Effector CD4-positive, alpha-beta T cell (primary cell): ENCODE results near the gene SDK2.

ENCODE experiments used
- DNase-seq: peaks from one replicate; pipeline ENCODE4 v3.0.0-alpha.2; 2020

Gene SDK2

DNA sequence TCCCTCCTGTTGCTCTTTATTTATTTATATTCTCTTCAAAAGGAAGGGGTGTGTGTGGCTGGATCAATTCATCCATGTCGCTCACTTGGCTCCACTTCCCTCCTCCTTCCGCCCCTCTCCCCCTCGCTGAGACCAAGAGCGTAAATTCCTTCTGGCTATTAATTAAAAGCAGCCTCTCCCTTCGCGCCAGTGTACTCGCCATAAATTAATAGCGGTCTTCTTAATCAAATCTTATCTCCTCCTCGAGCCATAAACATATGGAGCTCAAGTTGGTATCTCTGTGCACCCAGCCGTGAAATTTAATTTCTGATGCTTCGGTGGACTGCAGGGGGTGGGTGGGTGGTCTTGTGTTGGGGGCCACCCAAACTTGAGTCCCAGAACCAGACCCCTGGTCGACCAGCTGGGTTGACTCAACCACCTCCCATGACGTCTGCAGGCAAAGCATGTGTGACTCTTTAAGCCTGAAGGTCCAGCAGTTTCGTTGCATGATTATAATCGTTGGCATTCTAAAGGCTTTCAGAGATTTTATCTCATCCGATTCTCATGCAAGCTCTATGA is 57.9 kb downstream of the SDK2 start:
- no peak for DNase-seq

DNA sequence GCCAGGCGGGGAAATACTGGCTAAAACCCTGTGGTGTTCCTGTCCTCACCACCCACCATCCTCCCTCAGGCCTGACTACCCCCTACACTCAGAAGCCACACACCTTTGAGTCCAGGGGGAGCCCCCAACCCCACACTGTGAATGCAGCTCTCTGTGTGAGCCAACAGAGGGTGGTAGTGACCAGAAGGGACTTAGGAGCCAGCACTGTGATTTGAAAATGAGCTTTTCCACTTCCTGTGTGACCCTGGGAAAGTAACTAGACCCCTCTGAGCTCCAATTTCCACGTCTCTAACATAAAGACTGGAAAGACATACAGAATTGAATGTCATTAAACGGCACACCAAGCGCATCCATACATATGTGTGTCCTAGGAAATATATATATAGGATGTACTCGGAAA is 58.7 kb downstream of the SDK2 start:
- DNase-seq: no peak

DNA sequence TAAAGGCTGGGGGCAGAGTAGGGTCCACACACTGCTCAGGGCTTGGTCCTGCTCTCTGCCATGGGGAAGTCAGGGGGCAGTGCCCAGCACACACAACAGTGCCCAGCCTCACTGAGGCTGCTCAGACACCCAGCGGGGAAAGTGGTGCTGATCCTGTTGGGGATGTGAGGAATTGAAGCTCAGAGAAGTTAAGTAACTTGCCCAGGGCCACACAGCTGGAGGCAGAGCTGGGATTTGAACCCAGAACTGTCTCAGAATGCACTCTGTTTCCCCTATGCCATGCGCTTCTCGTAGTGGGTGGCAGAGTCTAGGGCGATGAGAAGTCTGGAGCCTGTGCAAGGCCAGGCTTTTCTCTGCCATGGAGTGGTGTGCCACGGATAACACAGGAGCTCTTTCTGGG is 59.3 kb downstream of the SDK2 start:
- DNase-seq: no peak

DNA sequence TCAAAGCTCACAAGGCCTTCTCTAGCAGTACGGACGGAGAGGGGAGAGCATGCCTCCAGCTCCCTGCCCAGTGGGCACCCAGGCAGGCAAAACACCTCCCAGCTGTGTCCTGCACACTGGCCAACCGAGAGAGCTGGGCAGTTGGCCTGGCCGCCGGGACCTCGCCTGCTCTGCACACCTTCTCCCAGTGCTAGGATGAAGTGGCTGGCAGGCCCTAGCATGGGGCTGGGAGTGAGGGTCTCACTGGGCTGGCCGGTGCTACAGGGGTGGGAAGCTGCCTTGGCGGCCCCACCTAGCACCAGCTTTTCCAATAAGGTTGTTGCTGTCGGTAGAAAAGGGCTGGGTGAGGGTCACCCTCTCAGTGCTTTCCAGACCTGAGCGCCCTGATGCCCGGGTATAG is 60.2 kb downstream of the SDK2 start:
- DNase-seq: no peak

DNA sequence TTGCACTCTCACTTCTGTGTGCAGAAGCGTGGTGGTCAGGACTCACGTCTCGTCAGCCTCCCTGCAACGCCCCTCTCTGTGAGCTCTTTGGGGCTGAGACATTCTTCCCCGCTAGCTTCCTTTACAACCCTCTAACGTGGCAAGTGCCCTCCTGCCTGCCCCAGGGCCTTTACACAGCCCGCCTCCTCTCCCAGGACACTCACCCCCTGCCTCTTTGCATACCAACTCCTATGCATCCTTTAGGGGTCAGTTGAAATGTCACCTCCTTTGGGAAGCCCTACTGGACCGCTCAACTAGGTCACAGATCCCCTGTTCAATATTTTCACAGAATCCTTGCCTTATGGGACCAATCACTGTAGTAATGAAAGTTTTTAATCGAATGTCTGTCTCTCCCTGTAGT is 61.4 kb downstream of the SDK2 start:
- DNase-seq: no peak

DNA sequence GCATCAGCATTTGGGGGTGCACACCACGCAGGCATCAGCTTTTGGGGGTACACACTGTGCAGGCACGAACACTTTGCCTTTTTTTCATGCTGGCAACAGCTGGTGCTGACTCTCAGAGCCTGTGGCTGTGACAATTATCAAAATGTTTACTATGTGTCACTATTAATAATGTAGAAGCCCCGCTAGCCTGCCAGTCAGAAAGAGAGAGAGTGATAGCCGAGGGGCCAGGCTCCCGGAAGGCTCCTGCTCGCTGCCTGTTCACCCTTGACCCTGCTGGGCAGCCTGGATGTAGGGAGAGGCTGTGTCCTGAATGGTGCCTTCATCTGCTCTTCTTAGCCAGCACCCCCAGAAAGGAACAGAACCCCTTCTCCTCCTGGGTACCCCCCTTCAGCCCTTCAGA is 61.9 kb downstream of the SDK2 start:
- DNase-seq: no peak

DNA sequence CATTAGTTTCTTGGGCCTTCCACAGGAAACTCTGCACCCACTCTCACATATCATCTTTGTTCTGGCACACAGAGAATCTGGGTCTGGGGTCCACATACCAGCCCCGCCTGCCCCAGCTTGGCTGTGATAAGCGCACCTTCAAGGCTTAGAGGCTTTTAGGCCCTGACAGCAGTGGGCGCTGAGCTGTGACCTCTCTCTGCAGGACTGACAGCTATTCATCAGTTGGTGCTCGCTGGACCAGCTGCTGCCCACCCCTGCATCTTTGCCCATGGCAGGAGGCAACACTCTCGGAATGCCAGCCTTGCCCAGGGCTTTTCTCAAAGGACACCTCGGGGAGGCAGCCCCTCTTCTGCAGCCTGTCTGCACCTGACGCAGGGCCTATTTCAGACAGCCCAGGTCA is 62.9 kb downstream of the SDK2 start:
- DNase-seq: no peak

DNA sequence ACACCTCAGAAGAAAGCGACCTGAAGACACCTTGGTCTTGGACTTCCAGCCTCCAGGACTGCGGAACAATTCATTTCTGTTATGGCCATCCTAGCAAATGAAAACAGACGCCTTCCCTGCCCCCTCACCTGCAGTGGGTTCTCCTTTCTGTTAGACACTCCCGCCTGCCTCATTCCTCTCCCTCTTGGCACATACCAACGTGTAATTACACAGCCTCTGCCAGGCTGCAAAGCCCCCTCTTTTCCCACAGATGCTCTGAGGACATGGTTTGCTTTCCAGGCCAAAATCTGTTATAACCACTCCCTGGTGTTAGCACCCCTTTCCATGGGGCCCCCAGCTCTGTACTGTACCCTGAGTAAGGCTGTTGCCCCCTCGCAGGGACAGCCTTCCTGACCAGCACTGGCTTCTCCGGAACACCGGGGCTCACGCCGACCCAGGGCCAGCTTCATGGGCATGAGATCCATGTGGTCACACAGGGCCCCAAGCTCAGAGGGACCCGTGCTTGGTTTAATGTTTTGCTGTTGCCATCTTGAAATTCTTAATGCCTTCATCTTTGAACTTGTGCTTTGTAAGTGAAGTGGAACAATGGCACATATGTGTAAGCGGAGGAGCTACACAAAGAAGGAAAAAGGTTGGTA is 64.1 kb downstream of the SDK2 start:
- no peak for DNase-seq

DNA sequence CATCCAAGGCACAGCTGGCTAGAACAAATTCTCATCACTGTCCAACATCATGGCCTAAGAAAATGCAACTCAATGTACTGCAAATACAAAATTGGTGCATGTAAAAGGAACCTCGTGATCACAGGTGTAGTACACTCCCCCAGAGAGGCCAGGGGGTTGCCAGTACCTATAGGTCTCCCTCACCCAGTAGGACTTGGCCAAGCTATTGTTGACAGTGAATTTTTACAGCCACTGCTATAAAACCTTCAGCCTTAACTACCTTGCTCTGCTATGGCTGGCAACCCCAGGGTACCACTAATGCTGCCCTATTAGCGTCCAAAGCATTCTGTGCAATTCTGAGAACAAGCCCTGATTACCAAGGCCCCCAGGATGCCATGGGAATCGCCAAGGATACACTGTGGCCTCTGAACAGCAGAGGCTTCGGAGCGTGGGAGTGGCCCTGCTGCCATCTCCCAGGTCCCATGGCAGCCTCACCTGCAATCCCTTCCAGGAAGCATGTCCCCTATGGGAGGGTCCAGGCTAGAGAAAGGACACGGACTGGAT is 67.6 kb downstream of the SDK2 start:
- DNase-seq: no peak

DNA sequence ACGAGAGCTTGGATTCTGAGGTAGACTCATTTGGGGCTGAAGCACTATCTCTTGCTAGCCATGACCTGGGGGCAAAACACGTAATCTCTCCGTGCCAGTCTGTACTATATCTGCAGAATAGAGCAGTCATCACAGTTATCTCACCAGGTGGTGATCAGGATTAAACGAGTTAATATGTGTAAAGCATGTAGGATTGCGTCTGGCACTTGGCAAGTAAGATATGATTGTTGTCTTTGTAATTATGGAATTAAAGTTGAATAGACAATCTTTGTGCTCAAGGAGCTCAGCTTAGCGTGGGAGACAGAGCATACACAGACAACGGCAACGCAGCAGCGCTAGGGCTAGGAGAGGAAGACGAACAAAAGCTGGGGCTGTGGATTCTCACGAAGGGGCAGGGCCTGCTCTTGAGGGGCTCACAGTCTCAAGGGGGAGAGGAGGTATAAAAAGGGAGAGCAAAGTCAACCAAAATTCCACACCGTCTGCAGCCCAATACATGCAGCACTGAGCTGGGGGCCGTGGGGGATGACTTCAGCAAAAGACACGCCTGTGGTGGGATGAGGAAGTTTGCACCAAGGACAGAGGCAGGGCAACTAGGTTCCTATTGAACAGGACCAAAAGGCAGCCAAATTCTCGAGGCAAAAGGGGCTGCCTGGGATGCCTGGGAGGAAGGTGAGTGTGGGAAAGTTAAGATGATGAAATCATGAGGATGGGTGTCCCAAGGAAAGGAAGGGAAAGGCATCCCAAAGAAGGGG is 68.6 kb downstream of the SDK2 start:
- DNase-seq: no peak

DNA sequence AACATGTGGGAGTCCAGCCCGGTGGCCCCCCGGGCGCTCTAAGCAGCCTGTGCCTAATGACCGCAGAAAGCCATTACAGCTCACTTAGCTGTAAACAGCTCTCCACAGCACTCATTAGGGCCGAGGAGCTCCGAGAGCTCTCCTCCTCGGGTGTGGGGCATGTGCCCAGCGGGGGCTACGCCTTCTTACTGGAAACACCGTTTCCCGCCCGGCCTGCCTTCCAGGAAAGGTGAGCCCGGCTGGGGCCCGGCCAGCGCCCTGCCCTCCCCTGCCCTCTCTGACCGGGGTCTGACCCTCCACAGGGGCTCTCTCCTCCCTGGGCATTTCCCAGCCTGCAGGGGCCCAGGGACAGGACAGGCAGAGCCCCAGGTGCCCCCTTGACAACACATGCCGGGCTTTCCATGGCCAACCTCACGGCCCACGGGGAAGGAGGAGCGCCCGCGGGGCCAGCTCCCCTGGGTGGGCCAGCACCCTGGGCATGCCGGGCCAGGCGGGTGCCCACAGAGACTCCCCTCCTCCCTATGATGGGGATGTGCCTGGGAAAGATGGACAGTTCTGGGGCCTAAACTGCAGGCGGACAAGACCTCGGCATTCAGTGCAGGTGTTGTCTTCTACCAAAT is 72.6 kb downstream of the SDK2 start:
- DNase-seq: no peak

DNA sequence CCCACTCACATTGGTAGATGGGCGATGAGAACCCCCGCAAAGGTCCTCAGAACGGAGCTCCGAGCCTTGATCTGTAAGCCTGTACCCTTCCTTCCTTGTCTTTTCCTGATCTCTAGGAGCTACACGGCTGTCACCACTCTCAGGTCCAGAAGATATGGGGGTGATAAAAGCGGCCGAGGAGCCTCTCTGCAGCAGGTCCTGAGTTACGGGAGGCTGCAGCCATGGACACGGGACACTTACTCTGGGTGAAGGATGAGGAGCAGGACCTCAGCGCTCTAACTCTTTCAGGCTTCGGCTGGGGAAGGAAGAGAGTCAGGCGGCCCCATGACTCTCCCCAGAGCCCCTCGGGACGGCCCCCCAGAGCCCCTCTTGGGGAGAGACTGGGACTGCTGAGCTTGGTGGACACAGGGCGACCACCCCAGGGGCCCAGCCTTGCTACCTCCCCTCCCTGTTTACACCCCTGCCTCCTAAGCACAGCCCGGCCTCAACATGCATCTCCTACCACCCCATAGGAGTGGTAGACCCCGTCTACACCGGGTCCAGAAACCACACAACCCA is 74.4 kb downstream of the SDK2 start:
- DNase-seq: no peak

DNA sequence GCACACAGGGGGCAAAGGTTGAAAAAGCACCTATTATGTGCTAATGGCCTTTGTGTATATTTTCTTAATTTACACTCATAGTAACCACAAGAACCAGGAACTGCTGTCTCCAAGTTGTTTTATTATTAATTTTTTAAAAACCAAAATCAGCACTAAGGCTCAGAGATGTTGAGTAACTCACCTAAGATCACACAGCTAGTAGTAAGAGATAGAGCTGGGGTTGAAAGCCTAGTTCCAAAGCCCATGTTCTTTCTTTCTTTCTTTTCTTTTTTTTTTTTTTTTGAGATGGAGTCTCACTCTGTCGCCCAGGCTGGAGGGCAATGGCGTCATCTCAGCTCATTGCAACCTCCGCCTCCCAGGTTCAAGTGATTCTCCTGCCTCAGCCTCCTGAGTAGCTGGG is 75.3 kb downstream of the SDK2 start:
- DNase-seq: no peak

DNA sequence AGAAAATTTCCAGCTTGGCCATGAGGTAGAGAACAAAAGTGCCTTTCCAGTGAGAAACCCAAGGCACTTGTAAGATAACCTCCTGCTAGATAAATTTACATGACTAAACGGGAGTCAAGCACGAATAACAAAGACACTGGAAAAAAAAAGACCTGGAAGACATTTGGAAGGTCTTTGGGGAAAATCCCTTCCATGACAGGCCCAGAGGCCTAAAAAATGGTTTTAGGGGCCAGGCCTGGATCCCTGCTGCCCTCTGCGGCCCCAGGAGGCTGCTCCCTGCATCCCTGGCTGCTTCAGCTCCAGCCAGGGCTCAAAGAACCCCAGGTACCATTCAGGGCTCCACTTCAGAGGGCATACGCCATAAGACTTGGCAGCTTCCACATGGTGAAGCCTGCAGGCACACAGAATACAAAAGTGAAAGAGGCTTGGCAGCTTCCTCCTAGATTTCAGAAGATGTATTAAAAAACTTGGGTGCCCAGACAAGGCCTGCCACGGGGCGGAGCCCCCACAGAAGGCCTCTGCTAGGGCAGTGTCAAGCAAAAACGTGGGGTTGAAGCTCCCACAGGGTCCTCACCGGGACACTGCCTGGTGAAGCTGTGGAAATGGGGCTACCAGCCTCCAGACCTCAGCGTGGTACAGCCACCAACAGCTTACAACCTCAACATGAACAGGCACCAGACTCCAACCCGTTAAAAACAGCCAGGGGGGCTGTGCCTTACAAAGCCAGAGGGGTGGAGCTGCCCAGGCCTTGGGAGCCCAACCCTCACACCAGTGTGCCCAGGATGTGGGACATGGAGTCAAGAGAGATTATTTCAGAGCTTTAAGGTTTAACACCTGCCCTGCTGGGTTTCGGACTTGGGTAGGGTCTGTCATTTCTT is 77.1 kb downstream of the SDK2 start:
- DNase-seq: no peak

DNA sequence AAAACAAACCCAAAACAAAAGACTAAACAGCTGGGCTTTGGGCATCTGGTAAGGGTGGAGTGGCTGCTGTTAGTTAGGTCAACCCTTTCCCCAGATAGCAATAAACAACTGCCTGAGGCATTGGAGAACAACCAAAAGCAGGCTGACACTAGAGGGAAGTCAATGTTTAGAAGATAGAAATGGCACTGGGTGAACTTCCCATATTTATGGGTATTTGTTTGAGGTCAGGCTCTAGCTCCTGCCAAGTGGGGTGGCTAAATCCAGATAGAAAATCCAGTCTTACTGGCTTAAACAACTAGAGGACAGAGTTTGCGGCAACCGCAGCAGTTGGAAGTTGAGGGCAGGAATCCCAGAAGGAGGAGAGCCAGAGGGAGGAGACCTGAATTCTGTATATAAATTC is 79.4 kb downstream of the SDK2 start:
- DNase-seq: no peak

DNA sequence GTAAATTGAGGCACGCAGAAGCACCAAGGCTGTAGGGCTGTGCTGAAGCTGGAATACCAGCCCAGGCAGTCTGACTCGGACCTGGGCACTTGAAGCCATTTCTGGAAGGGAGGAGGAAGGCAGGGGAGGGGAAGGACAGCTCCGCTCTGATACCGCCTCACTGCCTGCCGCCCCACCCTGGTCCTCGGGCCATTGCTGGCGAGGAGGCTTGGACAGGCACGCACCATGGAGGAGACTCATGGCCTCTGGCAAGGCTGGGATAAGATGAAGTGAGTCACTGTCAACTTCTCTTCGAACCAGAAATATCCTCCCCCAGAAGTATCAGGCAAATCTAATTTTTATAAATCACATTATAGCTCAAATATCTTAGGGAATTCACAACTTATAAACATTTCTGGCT is 81.3 kb downstream of the SDK2 start:
- no peak for DNase-seq

DNA sequence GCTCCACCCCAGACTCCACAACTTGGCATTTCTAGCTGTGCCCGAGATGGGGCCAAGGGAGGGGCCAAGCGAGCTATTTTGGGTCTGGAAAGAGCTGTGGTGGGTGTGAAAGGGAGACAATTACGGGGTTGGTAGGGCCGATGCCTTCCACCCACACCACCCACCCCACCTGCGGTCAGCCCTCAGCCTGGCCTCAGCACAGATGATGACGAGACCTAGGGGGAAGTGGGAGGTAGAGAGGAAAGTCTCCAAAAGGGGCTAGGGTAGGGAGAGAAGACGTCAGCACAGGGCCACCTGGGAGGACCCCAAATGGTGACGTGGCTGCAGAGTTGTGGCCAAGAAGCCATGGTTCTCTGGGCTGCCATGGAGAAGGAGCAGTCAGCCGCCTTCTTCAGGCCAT is 83.1 kb downstream of the SDK2 start:
- no peak for DNase-seq

DNA sequence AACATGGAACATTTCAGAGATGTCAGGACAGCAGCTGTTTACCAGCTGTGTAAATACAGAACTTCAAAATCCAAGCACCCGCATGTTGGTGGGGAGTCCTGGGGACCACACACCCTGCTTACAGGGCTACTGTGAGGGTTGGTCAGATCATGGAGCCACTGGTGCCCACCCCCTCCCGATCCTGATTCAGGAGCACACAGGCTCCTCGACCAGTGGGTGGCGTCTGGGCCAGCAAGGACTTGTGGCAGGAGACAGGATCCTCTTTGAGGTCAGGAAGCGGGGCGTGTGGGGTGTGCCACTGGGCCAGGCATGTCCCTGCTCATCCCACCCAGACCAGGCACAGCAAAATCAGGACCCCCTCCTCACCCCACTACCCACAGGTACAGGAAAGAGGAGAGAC is 83.6 kb downstream of the SDK2 start:
- no peak for DNase-seq

DNA sequence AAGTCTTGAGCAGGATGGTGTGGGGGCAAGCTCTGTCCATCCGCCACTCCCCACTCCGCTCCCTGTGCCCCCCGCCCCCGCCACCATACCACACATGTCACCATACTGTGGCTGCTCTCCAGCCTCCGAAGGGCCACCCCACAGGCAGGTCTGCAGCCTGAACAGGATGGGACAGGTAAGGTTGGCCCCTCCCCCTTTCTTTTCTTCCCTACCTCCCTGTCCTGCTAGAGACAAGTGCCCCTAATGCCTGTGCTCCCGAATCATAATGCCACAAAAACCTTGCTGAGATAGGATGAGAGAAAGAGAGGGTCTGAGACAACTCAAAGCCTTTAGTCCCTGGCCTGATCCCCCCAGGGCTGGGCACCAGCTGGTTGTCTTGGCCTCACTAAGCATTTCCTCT is 84.7 kb downstream of the SDK2 start:
- DNase-seq: no peak

DNA sequence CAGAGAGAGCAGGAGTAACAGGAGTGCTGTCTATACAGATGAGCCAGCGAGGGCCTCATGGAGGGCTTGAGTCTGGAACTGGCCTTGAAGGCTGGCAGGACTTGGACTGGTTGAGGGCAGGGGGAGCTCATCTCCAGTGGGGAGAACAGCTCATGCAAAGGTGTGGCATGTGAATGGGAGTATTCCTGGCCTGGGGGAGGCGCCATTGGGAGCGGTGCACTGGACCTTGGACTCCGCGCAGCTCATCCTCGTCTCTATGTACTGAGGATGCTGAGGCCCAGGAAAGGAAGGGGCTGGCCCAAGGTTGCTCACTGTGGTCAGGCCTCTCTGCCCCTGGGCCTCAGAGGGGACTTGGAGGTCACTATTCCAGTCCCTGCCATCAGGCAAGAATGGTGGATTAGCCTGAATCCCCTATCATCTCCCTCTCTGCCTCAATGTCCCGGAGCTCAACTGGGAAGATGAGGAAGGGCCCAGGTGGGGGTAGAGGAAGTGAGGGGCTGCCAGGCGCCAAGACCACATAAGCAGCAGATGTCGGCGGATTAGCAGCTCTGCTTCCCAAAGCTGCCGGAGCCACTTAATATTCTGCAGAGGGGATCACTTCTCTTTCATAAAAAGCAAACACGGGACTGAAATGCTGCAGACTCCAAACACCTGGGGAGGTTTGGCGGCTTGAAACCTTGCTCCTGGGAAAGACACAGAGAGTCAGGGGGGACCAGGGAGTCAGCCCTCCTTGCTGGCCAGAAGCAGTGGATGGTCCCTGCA is 88.9 kb downstream of the SDK2 start:
- DNase-seq: no peak

DNA sequence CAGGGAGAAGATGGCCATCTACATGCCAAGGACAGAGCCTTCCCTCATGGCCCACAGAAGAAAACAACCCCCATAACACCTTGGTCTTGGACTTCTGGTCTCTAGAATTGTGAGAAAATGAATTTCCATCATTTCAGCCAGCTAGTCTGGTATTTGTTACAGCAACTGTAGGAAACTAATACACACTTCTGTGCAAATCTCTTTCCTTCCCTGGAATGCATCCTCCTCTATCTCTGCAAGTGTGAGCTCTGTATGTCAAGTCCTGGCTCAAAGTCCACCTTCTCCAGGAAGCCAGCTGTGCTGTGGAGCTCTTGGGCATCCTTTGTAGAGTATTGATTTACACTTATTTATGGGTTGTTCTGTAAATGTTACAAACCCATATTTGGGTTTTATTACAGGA is 89.7 kb downstream of the SDK2 start:
- DNase-seq: no peak

DNA sequence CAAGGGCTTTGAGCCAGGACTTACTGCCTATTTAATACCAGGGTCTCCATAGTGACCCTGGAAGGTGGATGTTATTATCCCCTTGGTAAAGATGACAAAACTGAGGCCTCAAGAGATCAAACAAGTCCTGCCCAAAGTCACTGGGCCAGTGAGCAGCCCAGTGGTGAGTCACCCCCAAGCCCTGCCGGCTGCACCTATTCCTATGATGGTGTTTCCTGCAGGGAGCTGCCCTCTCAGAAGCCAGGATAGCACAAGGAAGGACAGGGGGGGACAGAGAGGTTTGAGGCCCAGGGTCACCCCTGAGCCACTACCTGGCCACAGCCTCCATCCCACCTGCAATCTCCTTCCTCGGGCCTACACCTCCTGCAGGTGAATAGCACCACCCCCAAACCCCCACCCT is 90.9 kb downstream of the SDK2 start:
- DNase-seq: no peak
